NCI-H2171 treated with DMSO at 0.1 percent for 48 hours (cell line): Measurements from ENCODE around the gene C1QTNF6.

Source experiments
- DNase-seq: peaks from one replicate; lab custom pipeline; 2025; lab: John Stamatoyannopoulos, UW

Gene C1QTNF6

DNA sequence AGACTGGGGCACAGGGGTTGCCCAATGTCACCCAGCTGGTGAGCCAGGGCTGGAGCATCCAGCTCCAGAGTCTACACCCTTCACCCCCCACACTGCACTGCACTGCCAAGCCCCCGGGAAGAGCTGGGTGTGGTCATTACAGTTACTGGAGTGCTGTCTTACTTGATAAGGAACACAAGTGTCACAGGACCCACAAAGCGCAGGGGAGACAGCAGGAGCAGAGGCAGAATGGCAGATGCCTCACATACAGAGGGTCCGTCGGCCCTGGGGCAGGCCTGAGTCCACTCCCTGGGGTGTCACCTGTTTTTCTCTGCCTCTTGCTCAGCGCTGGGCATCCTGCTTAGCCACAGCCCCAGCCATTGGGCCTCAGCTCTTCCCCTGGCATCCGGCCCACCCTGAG is 46.1 kb downstream of the C1QTNF6 start:
- DNase-seq = no peak

DNA sequence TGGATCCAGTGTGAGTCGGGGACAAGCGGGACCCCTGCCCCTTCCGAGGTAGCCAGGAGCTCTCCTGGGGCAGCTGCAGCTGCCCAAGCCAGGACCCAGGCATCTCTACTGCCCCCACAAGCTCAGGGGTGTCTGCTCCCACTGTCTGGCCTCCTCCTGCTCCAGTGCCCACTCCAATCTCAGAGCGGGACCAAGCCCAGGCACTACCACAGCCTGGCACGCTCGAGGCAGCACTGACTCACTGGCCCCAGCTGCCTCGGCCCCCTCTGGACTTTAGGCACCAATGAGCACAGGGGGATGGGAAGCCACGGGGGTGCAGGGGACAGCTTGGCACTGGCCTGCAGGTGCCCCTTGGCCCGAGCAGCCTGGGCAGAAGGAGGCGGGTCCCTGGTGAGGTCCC is 46.6 kb downstream of the C1QTNF6 start:
- no peak for DNase-seq

DNA sequence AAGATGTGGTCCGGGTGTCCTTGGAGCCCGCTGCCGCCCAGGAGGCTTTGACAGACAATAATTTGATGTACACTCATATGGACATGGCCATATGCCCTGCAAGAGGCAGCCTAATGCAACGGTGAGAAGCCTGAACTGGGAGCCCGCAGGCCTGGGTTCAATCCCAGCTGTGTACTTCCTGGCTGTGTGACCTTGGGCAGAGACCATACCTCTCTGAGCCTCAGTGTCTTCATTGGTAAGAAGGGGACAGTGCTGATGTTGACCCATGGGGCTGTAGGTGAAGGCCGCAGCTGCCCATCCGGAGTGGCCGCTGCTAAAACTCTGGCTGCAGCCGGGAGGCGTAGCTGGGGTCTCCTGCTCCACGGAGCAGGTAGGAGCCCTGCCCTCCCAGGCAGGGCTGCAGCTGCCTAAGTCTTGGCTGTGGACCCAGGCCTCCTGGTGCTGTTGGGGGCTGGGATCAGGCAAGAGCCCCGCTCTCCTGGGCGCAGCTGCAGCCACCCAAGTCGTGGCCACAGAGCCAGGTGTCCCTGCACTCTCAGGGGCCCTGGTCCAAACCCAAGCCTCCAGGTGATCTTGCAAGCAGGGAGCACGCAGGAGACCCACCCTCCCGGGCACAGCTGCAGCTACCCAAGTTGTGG is 47.2 kb downstream of the C1QTNF6 start:
- DNase-seq = no peak

DNA sequence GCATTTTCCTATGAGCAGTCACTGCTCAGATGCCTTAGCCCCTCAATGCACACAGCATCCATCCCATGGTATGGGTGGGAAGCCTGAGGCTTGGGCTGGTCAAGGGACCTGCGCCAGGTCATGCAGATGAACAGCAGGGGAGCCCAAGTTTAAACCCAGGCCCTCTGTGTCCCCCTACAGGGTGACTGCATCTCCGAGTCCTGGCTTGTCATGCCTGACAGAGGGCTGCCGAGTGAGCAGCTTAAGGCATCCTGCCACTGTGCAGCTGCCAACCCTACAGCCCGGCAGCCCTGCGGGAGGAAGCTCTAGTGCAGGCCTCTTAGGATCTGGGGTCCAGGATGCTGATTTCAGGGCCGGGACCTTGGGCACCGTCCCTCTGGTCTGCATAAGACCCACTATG is 48.3 kb downstream of the C1QTNF6 start:
- no peak for DNase-seq

DNA sequence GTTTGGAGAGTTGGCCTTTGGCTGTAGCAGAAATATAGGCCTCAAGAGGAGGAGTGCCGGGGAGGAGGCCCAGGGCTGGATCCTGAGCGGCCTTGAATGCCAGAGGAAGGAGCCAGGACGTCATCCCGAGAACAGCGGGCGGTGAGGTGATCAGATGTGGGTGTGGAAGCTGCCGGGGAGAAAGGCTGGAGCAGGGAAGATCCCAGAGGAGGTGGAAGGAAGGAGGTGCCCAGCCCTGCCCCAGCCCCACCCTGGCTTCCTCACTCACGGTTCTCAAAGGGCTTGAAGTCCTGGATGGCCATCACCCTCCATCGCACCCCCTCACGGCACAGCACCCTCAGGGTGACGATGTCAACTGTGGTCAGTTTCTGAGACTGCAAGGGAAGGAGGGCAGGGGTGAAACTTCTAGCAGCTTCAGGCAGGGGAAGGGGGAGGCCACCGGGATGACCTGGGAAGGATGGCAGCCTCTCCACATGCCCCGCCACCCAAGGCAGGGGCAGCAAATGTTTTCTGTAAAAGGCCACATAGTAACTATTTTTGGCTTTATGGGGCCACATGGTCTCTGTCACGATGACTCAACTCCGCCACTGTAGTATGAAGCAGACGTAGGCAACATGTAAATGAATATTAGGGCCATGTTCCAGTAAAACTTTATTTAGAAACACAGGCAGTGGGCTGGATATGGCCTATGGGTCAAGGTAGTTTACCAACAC is 49.0 kb downstream of the C1QTNF6 start:
- no peak for DNase-seq

DNA sequence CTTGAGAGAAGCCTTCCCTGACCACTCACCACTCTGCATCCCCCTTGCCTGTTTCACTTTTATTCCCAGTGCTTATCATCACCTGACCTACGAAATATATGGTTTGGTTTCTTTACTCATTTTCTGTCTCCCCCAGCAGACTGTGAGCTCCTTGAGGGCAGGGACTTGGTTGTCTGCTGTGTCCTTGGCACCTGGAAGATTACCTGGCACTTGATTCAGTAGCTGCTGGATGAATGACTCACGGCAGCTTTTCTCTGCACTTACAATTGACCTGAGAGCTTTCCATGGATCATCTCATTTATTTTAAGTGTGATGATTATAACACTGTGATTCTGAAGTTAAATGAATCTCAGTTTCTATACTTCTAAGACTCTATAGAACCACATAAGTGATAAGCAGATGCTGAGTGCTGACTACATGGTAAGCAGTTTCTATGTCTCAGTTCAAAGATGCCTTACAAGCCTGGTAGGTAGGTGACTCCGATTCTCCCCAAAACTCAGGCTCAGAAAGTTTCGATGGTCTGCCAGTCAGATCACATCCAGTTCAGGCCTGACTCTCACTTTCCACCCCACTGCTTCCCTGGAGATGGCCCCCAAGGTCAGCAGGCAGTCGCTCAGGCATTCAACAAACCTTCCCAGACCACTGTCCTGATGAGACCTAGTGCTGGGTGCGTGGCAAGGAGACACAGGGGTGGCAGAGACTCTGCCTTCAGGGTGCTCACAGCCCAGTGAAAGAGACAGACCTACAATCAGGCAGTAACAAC is 50.0 kb downstream of the C1QTNF6 start:
- no peak for DNase-seq

DNA sequence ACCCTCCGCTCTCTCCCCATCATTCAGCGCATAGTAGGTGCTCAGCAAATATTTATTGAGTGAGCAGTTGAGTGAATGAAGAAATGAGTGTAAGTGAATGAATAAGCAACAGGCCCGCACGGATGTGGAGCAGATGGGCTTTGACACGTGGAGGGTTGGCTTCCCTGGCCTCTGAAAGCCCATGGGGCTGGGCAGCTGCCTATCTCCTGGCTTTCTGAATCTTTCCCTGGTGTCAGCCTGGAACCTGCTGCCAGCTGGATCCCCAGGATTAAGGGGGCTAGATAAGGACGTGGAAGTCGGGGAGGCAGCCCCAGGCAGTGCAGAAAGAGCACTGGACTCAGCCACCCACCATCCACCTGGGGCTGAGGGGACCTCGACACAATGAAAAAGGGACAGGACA is 50.9 kb downstream of the C1QTNF6 start:
- DNase-seq = peak; percentile 60

DNA sequence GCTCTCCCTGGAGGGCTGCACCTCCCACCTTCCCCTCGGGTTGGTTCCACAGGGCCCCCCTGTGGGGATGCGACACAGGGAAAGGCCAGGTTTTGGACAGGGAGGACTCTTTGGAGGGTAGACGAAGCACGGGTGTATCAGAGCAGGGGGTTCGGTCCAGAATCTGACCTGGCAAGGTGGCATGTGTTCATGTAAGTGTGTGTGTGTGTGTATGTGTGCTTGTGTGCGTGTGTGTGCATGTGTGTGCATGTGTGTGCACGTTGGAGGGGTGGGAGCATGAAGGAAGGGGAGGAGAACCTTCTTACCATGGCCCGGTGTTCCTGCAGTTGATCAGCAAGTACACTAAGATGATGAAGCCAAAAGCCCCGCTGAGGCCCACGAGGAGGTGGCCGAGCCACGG is 53.0 kb downstream of the C1QTNF6 start:
- DNase-seq = no peak

DNA sequence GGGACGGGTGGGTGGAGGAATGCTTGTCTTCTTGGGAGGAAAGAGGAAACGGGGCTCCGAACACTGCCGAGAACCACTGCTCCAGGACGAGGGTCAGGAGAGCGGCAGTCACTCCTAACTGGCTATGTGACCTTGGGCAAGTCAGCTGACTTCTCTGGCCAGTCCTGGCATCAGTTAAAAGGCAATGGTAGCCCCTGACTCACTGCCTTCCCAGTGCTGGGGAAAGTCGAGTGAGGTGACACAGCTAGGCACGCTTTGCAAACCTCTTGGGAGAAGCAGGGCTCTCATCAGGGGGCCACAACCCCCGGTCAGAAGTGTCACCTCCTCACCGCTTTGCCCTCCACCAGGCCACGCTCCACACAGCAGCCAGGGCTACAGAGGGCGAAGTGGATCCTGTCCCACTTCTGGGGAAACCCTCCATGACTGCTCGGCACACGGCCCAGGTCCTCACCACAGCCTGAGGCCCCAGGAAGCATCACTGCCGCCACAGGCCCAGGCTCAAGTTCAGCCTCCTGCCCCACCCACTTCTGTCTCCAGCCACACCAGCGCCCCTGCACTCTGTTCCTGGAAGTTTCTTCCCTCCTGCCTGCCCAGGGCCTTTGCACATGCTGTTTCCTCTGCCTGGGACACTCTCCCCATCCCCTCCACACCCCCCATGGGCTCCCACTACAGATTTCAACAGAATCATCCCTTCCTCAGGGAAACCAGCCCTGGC is 54.6 kb downstream of the C1QTNF6 start:
- DNase-seq = no peak

DNA sequence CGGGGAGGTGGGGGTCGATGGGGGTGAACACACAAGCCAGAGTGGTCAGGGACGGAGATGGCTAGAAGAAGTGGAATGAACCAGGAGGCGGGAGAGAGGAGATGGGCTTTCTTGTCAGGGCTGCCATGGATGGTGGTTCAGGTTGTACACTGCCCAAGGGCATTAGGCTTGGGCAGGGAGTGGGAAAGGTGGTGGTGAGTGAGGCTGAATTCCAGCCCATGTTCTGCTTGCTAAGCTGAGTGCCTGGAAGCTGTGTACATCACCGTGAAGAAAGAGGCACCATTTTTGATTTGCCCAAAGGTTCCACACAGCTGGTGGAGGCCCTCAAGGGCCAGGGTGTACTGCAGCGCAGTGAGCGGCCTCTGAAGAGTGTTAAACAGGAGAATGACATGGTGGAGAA is 55.3 kb downstream of the C1QTNF6 start:
- no peak for DNase-seq
